Activated T-helper 2 cell treated with anti-CD3 and anti-CD28 coated beads, Interferon-gamma antibody, Interleukin-2, Interleukin-4, amounts not matched to agents 10 μg/mL and 5 μg/mL and 100 μg/mL, durations not matched to agents 14 hours and 24 hours and 36 hours (primary cell): Measurements from ENCODE around the gene XPNPEP2. TPM values are rescaled to one million over a fixed set of nuclear protein-coding genes. Genes with fewer than 3 reads are reported as not detected.
"Not testable (repeated sequence)": the region's sequence is repeated elsewhere in the genome, so short reads cannot be mapped to it uniquely, and the experiment has no call there.

Experiments
- DNase-seq: peaks from one replicate; pipeline ENCODE4 v3.0.0; 2021; ENCODE audit warnings: low spot score
- H3K27ac Mint-ChIP-seq: one replicate; pipeline ENCODE4 v1.8.0; 2021; ENCODE audit warnings: mixed read lengths
- H3K27me3 Mint-ChIP-seq: one replicate; pipeline ENCODE4 v1.8.0; 2021; ENCODE audit warnings: low read depth, mixed read lengths
- H3K36me3 Mint-ChIP-seq: one replicate; pipeline ENCODE4 v1.8.0; 2021; ENCODE audit warnings: low read depth, mixed read lengths
- H3K4me1 Mint-ChIP-seq: one replicate; pipeline ENCODE4 v1.8.0; 2021; ENCODE audit warnings: low read depth, mixed read lengths
- H3K4me3 Mint-ChIP-seq: one replicate; pipeline ENCODE4 v1.8.0; 2021; ENCODE audit warnings: low read depth, mild to moderate bottlenecking, moderate library complexity, mixed read lengths
- H3K9me3 Mint-ChIP-seq: one replicate; pipeline ENCODE4 v1.8.0; 2021; ENCODE audit warnings: mixed read lengths
- intact Hi-C: fragments of 100-400 bp; cut with micrococcal nuclease; formaldehyde crosslinking; loops from one replicate; pipeline ENCODE4 v1.15.1; 2023
- total RNA-seq: library from RNA; stranded (reverse); gene quantifications from 2 replicates; pipeline ENCODE4 v1.2.3, GENCODE V29; 2022

The XPNPEP2 gene
- total RNA-seq, 1 donor from 2014 or later, result 0.16 TPM

GRCh38 chrX:129724754-129725153 is 14.0 kb upstream of the XPNPEP2 start:
- Mint-ChIP-seq H3K27me3 (peaks cover 7% of the 10 kb centered on the region), H3K4me3 (no peak overlapping the region), H3K36me3 (no peaks in the 10 kb centered on the region), H3K4me1 (peaks cover 19% of the 10 kb centered on the region), H3K9me3 (no peaks in the 10 kb centered on the region), H3K27ac (no peak overlapping the region)
- DNase-seq, result no peak
- intact Hi-C loops, result no loop called here

GRCh38 chrX:129726307-129727111 is 12.3 kb upstream of the XPNPEP2 start:
- intact Hi-C loops, result loop anchor here (2.0 kb wide), 2 partner anchors 90 to 120 kb away; no protein-coding TSS in a partner anchor
- DNase-seq, result no peak
- H3K27me3 Mint-ChIP-seq, result peaks cover 7% of the 10 kb centered on the region
- no peak overlapping the region for H3K4me3 Mint-ChIP-seq
- peaks cover 5% of the 10 kb centered on the region for H3K36me3 Mint-ChIP-seq
- H3K4me1 Mint-ChIP-seq, result peaks cover 31% of the 10 kb centered on the region
- H3K27ac Mint-ChIP-seq, result no peak overlapping the region
- no peaks in the 10 kb centered on the region for H3K9me3 Mint-ChIP-seq

- DNase-seq, result no peak
- intact Hi-C loops, result no loop called here
- no peak overlapping the region for H3K4me3 Mint-ChIP-seq
- no peak overlapping the region for H3K27ac Mint-ChIP-seq
- H3K27me3 Mint-ChIP-seq, result peaks cover 7% of the 10 kb centered on the region
- H3K36me3 Mint-ChIP-seq, result peaks cover 5% of the 10 kb centered on the region
- H3K9me3 Mint-ChIP-seq, result no peaks in the 10 kb centered on the region
- H3K4me1 Mint-ChIP-seq, result peaks cover 22% of the 10 kb centered on the region
Measured at GRCh38 chrX:129728061-129728460, 10.7 kb upstream of the XPNPEP2 start.

- H3K27me3 Mint-ChIP-seq, result no peaks in the 10 kb centered on the region
- peaks cover 28% of the 10 kb centered on the region for H3K4me1 Mint-ChIP-seq
- H3K9me3 Mint-ChIP-seq, result no peaks in the 10 kb centered on the region
- intact Hi-C loops, result no loop called here
- peaks cover 5% of the 10 kb centered on the region for H3K36me3 Mint-ChIP-seq
- no peak overlapping the region for H3K4me3 Mint-ChIP-seq
- no peak for DNase-seq
- peak overlapping the region; percentile 34 for H3K27ac Mint-ChIP-seq
Measured at GRCh38 chrX:129731228-129731627, 7.6 kb upstream of the XPNPEP2 start.

- Mint-ChIP-seq H3K36me3 (peaks cover 5% of the 10 kb centered on the region), H3K27me3 (no peaks in the 10 kb centered on the region), H3K9me3 (no peaks in the 10 kb centered on the region), H3K4me3 (no peak overlapping the region), H3K4me1 (peaks cover 32% of the 10 kb centered on the region), H3K27ac (no peak overlapping the region)
- no peak for DNase-seq
- intact Hi-C loops, result no loop called here
Measured at GRCh38 chrX:129732857-129733256, 5.9 kb upstream of the XPNPEP2 start.

DNA sequence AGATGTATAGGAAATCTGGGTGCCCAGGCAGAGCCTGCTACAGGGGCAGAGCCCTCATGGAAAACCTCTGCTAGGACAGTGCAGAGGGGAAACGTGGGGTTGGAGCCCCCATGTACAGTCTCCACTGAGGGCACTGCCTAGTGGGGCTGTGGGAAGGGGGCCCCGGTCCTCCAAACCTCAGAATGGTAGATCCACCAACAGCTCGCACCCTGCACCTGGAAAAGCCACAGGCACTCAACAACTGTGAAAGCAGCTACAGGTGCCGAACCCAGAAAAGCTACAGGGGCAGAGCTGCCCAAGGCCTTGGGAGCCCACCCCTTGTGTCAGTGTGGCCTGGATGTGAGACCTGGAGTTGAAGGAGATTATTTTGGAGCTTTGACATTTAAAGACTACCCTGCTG is 5.4 kb upstream of the XPNPEP2 start:
- intact Hi-C loops, result no loop called here
- DNase-seq, result no peak
- H3K9me3 Mint-ChIP-seq, result no peaks in the 10 kb centered on the region
- no peak overlapping the region for H3K27ac Mint-ChIP-seq
- H3K4me3 Mint-ChIP-seq, result no peak overlapping the region
- peaks cover 5% of the 10 kb centered on the region for H3K36me3 Mint-ChIP-seq
- H3K4me1 Mint-ChIP-seq, result peaks cover 37% of the 10 kb centered on the region
- H3K27me3 Mint-ChIP-seq, result no peaks in the 10 kb centered on the region

DNA sequence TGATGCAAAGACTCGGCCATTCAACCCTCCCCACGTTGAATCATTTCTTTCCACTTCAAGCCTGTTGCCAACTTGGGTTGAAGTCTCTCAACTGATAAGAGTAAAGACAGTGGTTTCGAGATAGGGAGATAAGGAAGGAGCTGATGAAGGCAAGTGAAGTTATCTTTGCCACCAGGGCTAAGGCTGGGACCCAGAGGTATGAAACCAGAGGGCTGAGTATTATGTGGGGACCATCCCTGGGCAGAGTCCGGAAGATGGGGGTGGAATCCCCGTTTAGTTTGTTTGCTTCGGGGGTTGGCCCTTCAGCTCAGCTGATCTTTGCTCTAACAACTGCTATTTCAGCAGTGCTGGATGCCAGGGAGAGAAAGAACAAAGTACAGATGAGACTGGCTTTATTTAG is 2.3 kb upstream of the XPNPEP2 start:
- peaks cover 30% of the 10 kb centered on the region for H3K4me1 Mint-ChIP-seq
- peak overlapping the region; percentile 55 for H3K27ac Mint-ChIP-seq
- peak; percentile 26 for DNase-seq
- no peaks in the 10 kb centered on the region for H3K9me3 Mint-ChIP-seq
- no peak overlapping the region for H3K4me3 Mint-ChIP-seq
- intact Hi-C loops, result loop anchor here (1.0 to 5.0 kb wide), 3 partner anchors 22 to 59 kb away; no protein-coding TSS in a partner anchor
- no peaks in the 10 kb centered on the region for H3K36me3 Mint-ChIP-seq
- no peaks in the 10 kb centered on the region for H3K27me3 Mint-ChIP-seq

DNA sequence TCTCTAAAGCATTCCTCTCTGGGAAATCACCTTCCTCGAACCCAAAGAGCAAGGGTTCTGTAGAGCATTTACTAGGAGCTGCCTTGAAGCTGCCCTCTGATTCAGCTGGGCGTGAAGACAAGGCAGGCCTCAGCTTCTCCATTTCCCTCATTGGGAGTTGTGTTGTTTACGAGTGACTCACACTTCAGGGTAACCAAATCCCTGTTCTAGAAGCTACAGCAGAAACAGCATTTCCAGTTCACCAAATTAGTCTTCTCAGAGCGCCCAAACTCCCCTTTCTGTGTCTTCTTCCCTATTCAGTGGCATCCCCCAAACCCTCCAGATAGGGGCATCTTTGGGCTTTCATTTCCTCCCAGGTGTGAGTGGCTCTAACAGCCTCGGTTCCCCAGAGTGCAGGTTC is 863 bp upstream of the XPNPEP2 start:
- Mint-ChIP-seq H3K9me3 (no peaks in the 10 kb centered on the region), H3K4me1 (peaks cover 32% of the 10 kb centered on the region), H3K27me3 (no peaks in the 10 kb centered on the region), H3K27ac (peak overlapping the region; percentile 61), H3K4me3 (no peak overlapping the region), H3K36me3 (no peaks in the 10 kb centered on the region)
- no peak for DNase-seq
- intact Hi-C loops, result loop anchor here (2.0 to 5.0 kb wide), 2 partner anchors 21 to 61 kb away; no protein-coding TSS in a partner anchor

DNA sequence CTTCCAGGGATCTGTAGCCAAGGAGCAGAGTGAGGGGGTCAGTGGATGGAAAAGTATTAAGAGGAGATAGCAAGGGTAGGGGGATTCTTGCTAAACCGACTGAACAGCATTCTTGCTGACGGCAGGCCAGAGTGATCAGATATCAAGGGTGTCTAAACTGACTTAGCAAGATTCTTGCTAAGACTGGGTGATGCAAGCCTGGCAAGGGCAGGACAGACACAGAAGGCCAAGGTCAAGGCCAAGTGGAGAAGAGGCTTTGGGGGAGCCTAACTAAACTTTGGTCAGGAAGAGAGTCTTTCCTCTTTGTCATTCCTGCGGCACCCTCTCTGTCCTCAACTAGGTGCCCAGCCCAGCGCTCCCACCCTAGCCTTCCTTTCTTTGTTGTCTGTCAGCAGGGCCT is 799 bp downstream of the XPNPEP2 start:
- no peak for DNase-seq
- Mint-ChIP-seq H3K27me3 (no peaks in the 10 kb centered on the region), H3K4me1 (peaks cover 40% of the 10 kb centered on the region), H3K36me3 (no peaks in the 10 kb centered on the region), H3K4me3 (no peak overlapping the region), H3K9me3 (no peaks in the 10 kb centered on the region), H3K27ac (no peak overlapping the region)
- intact Hi-C loops, result loop anchor here (5.0 kb wide), 1 partner anchor 62 kb away; no protein-coding TSS in a partner anchor

- DNase-seq, result no peak
- Mint-ChIP-seq H3K36me3 (no peaks in the 10 kb centered on the region), H3K27me3 (no peaks in the 10 kb centered on the region), H3K27ac (peak overlapping the region; percentile 69), H3K9me3 (no peaks in the 10 kb centered on the region), H3K4me1 (peaks cover 41% of the 10 kb centered on the region), H3K4me3 (no peak overlapping the region)
- intact Hi-C loops, result no loop called here
Measured at GRCh38 chrX:129741880-129742758, 3.3 kb downstream of the XPNPEP2 start.

- intact Hi-C loops, H3K36me3 Mint-ChIP-seq, H3K9me3 Mint-ChIP-seq, H3K4me3 Mint-ChIP-seq, H3K27me3 Mint-ChIP-seq, DNase-seq: not testable (repeated sequence)
- H3K4me1 Mint-ChIP-seq, result peaks cover 37% of the 10 kb centered on the region
- peak overlapping the region; percentile 66 for H3K27ac Mint-ChIP-seq
Measured at GRCh38 chrX:129742759-129743152, 4.0 kb downstream of the XPNPEP2 start.

- Mint-ChIP-seq H3K4me1 (peaks cover 31% of the 10 kb centered on the region), H3K4me3 (no peak overlapping the region), H3K9me3 (no peaks in the 10 kb centered on the region), H3K27ac (no peak overlapping the region), H3K36me3 (no peaks in the 10 kb centered on the region), H3K27me3 (peaks cover 2% of the 10 kb centered on the region)
- intact Hi-C loops, result no loop called here
- DNase-seq, result no peak
Measured at GRCh38 chrX:129743821-129744220, 5.0 kb downstream of the XPNPEP2 start.

GRCh38 chrX:129744861-129745321 is 6.1 kb downstream of the XPNPEP2 start:
- no peaks in the 10 kb centered on the region for H3K9me3 Mint-ChIP-seq
- no peak overlapping the region for H3K4me3 Mint-ChIP-seq
- H3K4me1 Mint-ChIP-seq, result peaks cover 31% of the 10 kb centered on the region
- peak overlapping the region; percentile 28 for H3K27ac Mint-ChIP-seq
- intact Hi-C loops, result no loop called here
- peak; percentile 18 for DNase-seq
- no peaks in the 10 kb centered on the region for H3K36me3 Mint-ChIP-seq
- H3K27me3 Mint-ChIP-seq, result peaks cover 2% of the 10 kb centered on the region
